ENCODE data around the gene IL17RE. TPM values are rescaled to one million over a fixed set of nuclear protein-coding genes. Genes with fewer than 3 reads are reported as not detected.

Gene IL17RE
- total and polyA plus RNA-seq, 9 of the 15 experiments (the other 6 are each of a cell fraction or from before 2014, with no cell fraction given) = 0.32 to 1.9 (median 0.51) TPM; not detected in 4

- peak; percentile 93 for TF ChIP-seq AFF4 (CRISPR knock-in tag; IDR thresholded peaks at IDR 0.05)
- TF ChIP-seq TGIF2 (CRISPR knock-in tag; IDR thresholded peaks at IDR 0.05) = peak; percentile 96; the same call in 1 of the 2 replicates
- TF ChIP-seq TARDBP (IDR thresholded peaks at IDR 0.05) = peak; percentile 68; the same call in 1 of the 2 replicates
- TF ChIP-seq SLC30A9 (CRISPR knock-in tag; IDR thresholded peaks at IDR 0.05) = no peak
- TF ChIP-seq RERE (CRISPR knock-in tag; IDR thresholded peaks at IDR 0.05; ENCODE audit: borderline replicate concordance) = no peak
- TF ChIP-seq ZNF263 (CRISPR knock-in tag; IDR thresholded peaks at IDR 0.05; ENCODE audit: borderline replicate concordance) = peak; percentile 48; the same call in 1 of the 2 replicates
- no peak for TF ChIP-seq GTF2E2 (tag; IDR thresholded peaks at IDR 0.05)
- TF ChIP-seq ZNF347 (CRISPR knock-in tag; IDR thresholded peaks at IDR 0.05; ENCODE audit: low read depth) = no peak
- peak; percentile 85 to 86 for TF ChIP-seq RAD21 (CRISPR knock-in tag; conservative IDR thresholded peaks at IDR 0.05 in 1 of 2, IDR thresholded peaks at IDR 0.05 in 1 of 2)
These were observed 30.4 kb downstream of the IL17RE start (continued) for GRCh38 chr3:9932843-9933560.

Measured in K562 (cell line).